HEK293 (cell line): ENCODE data around the gene PHYKPL.

ENCODE experiments used
- CTCF ChIA-PET: fragments of 350-600 bp; formaldehyde crosslinking; extraction: SDS; loops from one replicate; lab custom pipeline; 2021; ENCODE audit warnings: antibody characterized with exemption; lab: Yijun Ruan, JAX
- POLR2A ChIA-PET: fragments of 300-600 bp; formaldehyde crosslinking; extraction: SDS; loops from one replicate; lab custom pipeline; 2020; ENCODE audit warnings: antibody characterized with exemption, inconsistent platforms; lab: Yijun Ruan, JAX
- H3K27ac ChIP-seq: fragments of 200-500 bp; sonication (Bioruptor generic); 2 replicates; pipeline ENCODE4 v1.5.1; 2014; ENCODE audit warnings: low read depth, low read length, control low read depth, inconsistent platforms; ENCODE audit errors: extremely low read depth
- H3K36me3 ChIP-seq, 2 experiments: fragments of 200-500 bp in 1 of 2; sonication (Bioruptor generic) in 1 of 2; 1 replicate in 1 of 2; 2 replicates in 1 of 2; pipeline ENCODE4 v1.5.1; 2014 to 2017; ENCODE audit warnings: inconsistent platforms in 2 of 2, low read length in 2 of 2; ENCODE audit not compliant: control insufficient read depth in 2 of 2, insufficient read depth in 1 of 2
- H3K4me1 ChIP-seq: fragments of 200-500 bp; sonication (Bioruptor generic); 2 replicates; pipeline ENCODE4 v1.5.1; 2014; ENCODE audit warnings: mild to moderate bottlenecking, low read length, inconsistent platforms; ENCODE audit not compliant: control insufficient read depth, insufficient read depth
- H3K4me3 ChIP-seq: 2 replicates; pipeline ENCODE4 v1.5.1; 2011; ENCODE audit warnings: low read depth, mild to moderate bottlenecking, control low read depth, low read length, moderate library complexity
- H3K9me3 ChIP-seq: fragments of 200-500 bp; sonication (Bioruptor generic); 2 replicates; pipeline ENCODE4 v1.5.1; 2014; ENCODE audit warnings: low read depth, low read length, inconsistent platforms; ENCODE audit not compliant: control insufficient read depth, insufficient read depth
- EGR2 ChIP-seq: fragments of 450-650 bp; formaldehyde crosslinking; IDR thresholded peaks from 2 replicates; pipeline ENCODE4 v1.5.1; 2016; ENCODE audit warnings: low read depth, missing biosample characterization, missing genetic modification characterization
- FEZF1 ChIP-seq: fragments of 450-650 bp; formaldehyde crosslinking; IDR thresholded peaks from 2 replicates; pipeline ENCODE4 v1.5.1; 2016; ENCODE audit warnings: missing biosample characterization, missing genetic modification characterization
- GLIS1 ChIP-seq: fragments of 450-650 bp; formaldehyde crosslinking; IDR thresholded peaks from 2 replicates; pipeline ENCODE4 v1.5.1; 2016; ENCODE audit warnings: missing biosample characterization, missing genetic modification characterization
- GLIS2 ChIP-seq: fragments of 450-650 bp; formaldehyde crosslinking; IDR thresholded peaks from 2 replicates; pipeline ENCODE4 v1.5.1; 2016; ENCODE audit warnings: missing biosample characterization, missing genetic modification characterization
- KLF10 ChIP-seq: fragments of 450-650 bp; IDR thresholded peaks from 2 replicates; pipeline ENCODE4 v1.5.1; 2018; ENCODE audit warnings: missing biosample characterization, mild to moderate bottlenecking, missing genetic modification characterization
- KLF7 ChIP-seq: fragments of 450-650 bp; formaldehyde crosslinking; IDR thresholded peaks from 2 replicates; pipeline ENCODE4 v1.5.1; 2016; ENCODE audit warnings: missing biosample characterization, missing genetic modification characterization, borderline replicate concordance
- SP7 ChIP-seq: fragments of 450-650 bp; formaldehyde crosslinking; IDR thresholded peaks from 2 replicates; pipeline ENCODE4 v1.5.1; 2016; ENCODE audit warnings: missing biosample characterization, missing genetic modification characterization
- WT1 ChIP-seq: fragments of 450-650 bp; formaldehyde crosslinking; IDR thresholded peaks from 2 replicates; pipeline ENCODE4 v1.5.1; 2016; ENCODE audit warnings: missing biosample characterization, missing genetic modification characterization
- YY1 ChIP-seq: fragments of 450-650 bp; formaldehyde crosslinking; IDR thresholded peaks from 2 replicates; pipeline ENCODE4 v1.5.1; 2018; ENCODE audit warnings: missing biosample characterization, missing genetic modification characterization
- ZBTB11 ChIP-seq: fragments of 450-650 bp; formaldehyde crosslinking; conservative IDR thresholded peaks from 2 replicates; pipeline ENCODE4 v1.5.1; 2016; ENCODE audit warnings: low read depth, missing biosample characterization, missing genetic modification characterization
- ZBTB20 ChIP-seq: fragments of 450-650 bp; formaldehyde crosslinking; IDR thresholded peaks from 2 replicates; pipeline ENCODE4 v1.5.1; 2016; ENCODE audit warnings: missing biosample characterization, missing genetic modification characterization
- ZBTB26 ChIP-seq: fragments of 450-650 bp; formaldehyde crosslinking; optimal IDR thresholded peaks from 2 replicates; pipeline ENCODE3; 2016; ENCODE audit warnings: missing biosample characterization, mild to moderate bottlenecking, missing genetic modification characterization
- ZBTB8A ChIP-seq: fragments of 450-650 bp; formaldehyde crosslinking; IDR thresholded peaks from 2 replicates; pipeline ENCODE4 v1.5.1; 2016; ENCODE audit warnings: missing biosample characterization, missing genetic modification characterization
- ZEB2 ChIP-seq: fragments of 450-650 bp; formaldehyde crosslinking; IDR thresholded peaks from 2 replicates; pipeline ENCODE4 v1.5.1; 2016; ENCODE audit warnings: missing biosample characterization, missing genetic modification characterization
- ZIC2 ChIP-seq: fragments of 450-650 bp; formaldehyde crosslinking; IDR thresholded peaks from 2 replicates; pipeline ENCODE4 v1.5.1; 2016; ENCODE audit warnings: missing biosample characterization, missing genetic modification characterization
- ZNF121 ChIP-seq: fragments of 450-650 bp; formaldehyde crosslinking; IDR thresholded peaks from 2 replicates; pipeline ENCODE4 v1.5.1; 2016; ENCODE audit warnings: missing biosample characterization, missing genetic modification characterization
- ZNF140 ChIP-seq: fragments of 450-650 bp; formaldehyde crosslinking; IDR thresholded peaks from 2 replicates; pipeline ENCODE4 v1.5.1; 2016; ENCODE audit warnings: missing biosample characterization, missing genetic modification characterization
- ZNF24 ChIP-seq: fragments of 450-650 bp; formaldehyde crosslinking; IDR thresholded peaks from 2 replicates; pipeline ENCODE4 v1.5.1; 2016; ENCODE audit warnings: missing biosample characterization, missing genetic modification characterization
- ZNF335 ChIP-seq: fragments of 450-650 bp; formaldehyde crosslinking; conservative IDR thresholded peaks from 2 replicates; pipeline ENCODE4 v1.5.1; 2016; ENCODE audit warnings: missing biosample characterization, missing genetic modification characterization
- ZNF341 ChIP-seq: fragments of 450-650 bp; formaldehyde crosslinking; IDR thresholded peaks from 2 replicates; pipeline ENCODE4; 2016; ENCODE audit warnings: low read depth, missing biosample characterization, missing genetic modification characterization
- ZNF433 ChIP-seq: fragments of 450-650 bp; formaldehyde crosslinking; IDR thresholded peaks from 2 replicates; pipeline ENCODE4 v1.5.1; 2016; ENCODE audit warnings: missing biosample characterization, missing genetic modification characterization, low read depth
- ZNF629 ChIP-seq: fragments of 450-650 bp; formaldehyde crosslinking; IDR thresholded peaks from 2 replicates; pipeline ENCODE4 v1.5.1; 2017; ENCODE audit warnings: missing biosample characterization, missing genetic modification characterization
- ZNF660 ChIP-seq: fragments of 450-650 bp; IDR thresholded peaks from 2 replicates; pipeline ENCODE4 v1.5.1; 2018; ENCODE audit warnings: missing biosample characterization, mild to moderate bottlenecking, missing genetic modification characterization
- ZNF704 ChIP-seq: fragments of 450-650 bp; formaldehyde crosslinking; IDR thresholded peaks from 2 replicates; pipeline ENCODE4 v1.5.1; 2016; ENCODE audit warnings: missing biosample characterization, missing genetic modification characterization
- ZNF785 ChIP-seq: fragments of 450-650 bp; formaldehyde crosslinking; IDR thresholded peaks from 2 replicates; pipeline ENCODE4 v1.5.1; 2016; ENCODE audit warnings: missing biosample characterization, missing genetic modification characterization
- ZSCAN30 ChIP-seq: fragments of 450-650 bp; IDR thresholded peaks from 2 replicates; pipeline ENCODE4 v1.5.1; 2018; ENCODE audit warnings: missing biosample characterization, mild to moderate bottlenecking, missing genetic modification characterization, moderate library complexity
- TF ChIP-seq, protein P1 (sequence below): fragments of 450-650 bp; formaldehyde crosslinking; IDR thresholded peaks from 2 replicates; pipeline ENCODE4 v1.5.1; 2016; ENCODE audit warnings: missing biosample characterization, missing genetic modification characterization

PHYKPL gene

DNA sequence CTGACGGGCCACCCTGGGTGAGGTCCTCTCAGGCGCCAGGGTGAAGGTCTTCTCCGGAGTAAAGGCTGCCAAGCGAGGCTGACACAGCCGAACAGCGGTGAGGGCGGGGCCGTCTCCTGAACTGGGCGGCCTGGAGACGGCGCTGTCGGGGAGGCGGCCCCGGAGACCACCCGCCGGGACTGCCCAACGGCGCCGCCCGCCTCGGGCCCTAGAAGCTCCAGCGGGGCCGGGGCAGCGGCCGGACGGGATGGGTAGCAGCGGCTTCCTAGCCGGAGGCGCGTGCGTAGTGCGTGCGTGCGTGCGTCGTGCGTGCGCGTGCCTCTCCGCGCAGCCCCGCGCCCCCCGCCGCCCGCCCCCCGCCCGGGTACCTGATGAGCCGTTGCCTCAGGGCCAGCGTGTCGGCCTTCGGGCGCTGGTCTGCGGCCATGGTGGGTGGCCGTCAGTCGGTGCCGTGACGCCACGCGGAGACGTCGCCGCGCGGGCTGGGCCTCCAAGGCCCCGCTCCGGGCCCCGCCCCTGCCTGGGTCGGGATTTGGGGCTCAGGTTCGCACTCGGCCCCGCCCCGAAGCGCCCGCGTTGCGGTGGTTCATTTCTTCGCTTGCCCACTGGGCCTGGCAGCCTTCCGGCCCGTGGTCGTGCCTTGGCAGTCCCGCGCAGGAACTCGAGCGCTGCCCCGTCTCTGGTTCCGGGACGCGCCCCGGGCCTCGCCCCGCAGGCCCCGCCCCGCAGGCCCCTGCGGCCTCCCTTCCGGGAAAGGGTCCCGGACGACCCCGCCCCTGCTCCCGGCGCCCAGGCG lies at the start of gene PHYKPL:
TSS of gene PHYKPL (minus strand) at position 679 of the 796 bp plus-strand sequence. CDS start at position 427, 252 bp downstream.
- POLR2A ChIA-PET = interaction anchor here (0.5 to 4.3 kb wide), 8 partner anchors 11 to 1480 kb away, joined by 3 to 28 read pairs (median 6); partner anchors contain the start of genes HNRNPAB and ZNF354C
- H3K4me1 ChIP-seq = no peaks in the 10 kb centered on the region
- no peaks in the 10 kb centered on the region for H3K9me3 ChIP-seq
- H3K36me3 ChIP-seq = peaks cover 14 to 44% of the 10 kb centered on the region in 2 experiments; a peak in 2 of 3 replicates
- peak within 1 kb of the TSS; percentile 92 for H3K27ac ChIP-seq
- H3K4me3 ChIP-seq = peak within 1 kb of the TSS; percentile 76
- CTCF ChIA-PET = interaction anchor here (0.5 to 0.7 kb wide), 2 partner anchors 244 to 621 kb away, joined by 3 read pairs; no protein-coding TSS in a partner anchor
- peak; percentile 62; the same call in 1 of the 2 replicates for TF ChIP-seq ZBTB20
- TF ChIP-seq YY1 (tag by site-specific recombination) = peak; percentile 52
- TF ChIP-seq EGR2 (tag by site-specific recombination) = no peak
- TF ChIP-seq KLF10 (tag by site-specific recombination) = peak; percentile 64; the same call in 1 of the 2 replicates
- peak; percentile 55 for TF ChIP-seq ZBTB8A (tag by site-specific recombination)
- peak; percentile 17; the same call in 1 of the 2 replicates for TF ChIP-seq ZNF660 (tag by site-specific recombination)
- TF ChIP-seq ZNF341 = 0 out of 2 replicates have a peak, but pooled peaks have one; percentile 8
- no peak for TF ChIP-seq ZNF433
- TF ChIP-seq KLF7 (tag by site-specific recombination) = peak; percentile 74; the same call in 1 of the 2 replicates
- TF ChIP-seq, protein P1, sequence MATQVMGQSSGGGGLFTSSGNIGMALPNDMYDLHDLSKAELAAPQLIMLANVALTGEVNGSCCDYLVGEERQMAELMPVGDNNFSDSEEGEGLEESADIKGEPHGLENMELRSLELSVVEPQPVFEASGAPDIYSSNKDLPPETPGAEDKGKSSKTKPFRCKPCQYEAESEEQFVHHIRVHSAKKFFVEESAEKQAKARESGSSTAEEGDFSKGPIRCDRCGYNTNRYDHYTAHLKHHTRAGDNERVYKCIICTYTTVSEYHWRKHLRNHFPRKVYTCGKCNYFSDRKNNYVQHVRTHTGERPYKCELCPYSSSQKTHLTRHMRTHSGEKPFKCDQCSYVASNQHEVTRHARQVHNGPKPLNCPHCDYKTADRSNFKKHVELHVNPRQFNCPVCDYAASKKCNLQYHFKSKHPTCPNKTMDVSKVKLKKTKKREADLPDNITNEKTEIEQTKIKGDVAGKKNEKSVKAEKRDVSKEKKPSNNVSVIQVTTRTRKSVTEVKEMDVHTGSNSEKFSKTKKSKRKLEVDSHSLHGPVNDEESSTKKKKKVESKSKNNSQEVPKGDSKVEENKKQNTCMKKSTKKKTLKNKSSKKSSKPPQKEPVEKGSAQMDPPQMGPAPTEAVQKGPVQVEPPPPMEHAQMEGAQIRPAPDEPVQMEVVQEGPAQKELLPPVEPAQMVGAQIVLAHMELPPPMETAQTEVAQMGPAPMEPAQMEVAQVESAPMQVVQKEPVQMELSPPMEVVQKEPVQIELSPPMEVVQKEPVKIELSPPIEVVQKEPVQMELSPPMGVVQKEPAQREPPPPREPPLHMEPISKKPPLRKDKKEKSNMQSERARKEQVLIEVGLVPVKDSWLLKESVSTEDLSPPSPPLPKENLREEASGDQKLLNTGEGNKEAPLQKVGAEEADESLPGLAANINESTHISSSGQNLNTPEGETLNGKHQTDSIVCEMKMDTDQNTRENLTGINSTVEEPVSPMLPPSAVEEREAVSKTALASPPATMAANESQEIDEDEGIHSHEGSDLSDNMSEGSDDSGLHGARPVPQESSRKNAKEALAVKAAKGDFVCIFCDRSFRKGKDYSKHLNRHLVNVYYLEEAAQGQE (tag by site-specific recombination) = no peak
- 0 out of 2 replicates have a peak, but pooled peaks have one; percentile 15 for TF ChIP-seq ZEB2 (tag by site-specific recombination)
- peak; percentile 45; the same call in 1 of the 2 replicates for TF ChIP-seq GLIS2 (tag by site-specific recombination)
- 0 out of 2 replicates have a peak, but pooled peaks have one; percentile 15 for TF ChIP-seq WT1
- peak; percentile 94 for TF ChIP-seq ZNF121 (tag by site-specific recombination)
- TF ChIP-seq GLIS1 (tag by site-specific recombination) = peak; percentile 58; the same call in 1 of the 2 replicates
- peak; percentile 78; the same call in 1 of the 2 replicates for TF ChIP-seq ZNF24 (tag by site-specific recombination)
- peak; percentile 91 for TF ChIP-seq ZBTB26
- peak; percentile 26; the same call in 1 of the 2 replicates for TF ChIP-seq ZSCAN30 (tag by site-specific recombination)
- TF ChIP-seq SP7 (tag by site-specific recombination) = peak; percentile 47; the same call in 1 of the 2 replicates
- TF ChIP-seq ZNF629 (tag by site-specific recombination) = 0 out of 2 replicates have a peak, but pooled peaks have one; percentile 42
- no peak for TF ChIP-seq FEZF1 (tag by site-specific recombination)
- TF ChIP-seq ZNF140 (tag by site-specific recombination) = no peak
- peak; percentile 39; the same call in 1 of the 2 replicates for TF ChIP-seq ZNF335
- 0 out of 2 replicates have a peak, but pooled peaks have one; percentile 29 for TF ChIP-seq ZNF785 (tag by site-specific recombination)
- TF ChIP-seq ZIC2 (tag by site-specific recombination) = peak; percentile 54; the same call in 1 of the 2 replicates
- TF ChIP-seq ZNF704 (tag by site-specific recombination) = no peak
- TF ChIP-seq ZBTB11 (tag by site-specific recombination) = peak; percentile 63
